H9 (cell line): ENCODE measurements around the gene LILRA5. TPM values are rescaled to one million over a fixed set of nuclear protein-coding genes. Genes with fewer than 3 reads are reported as not detected.

Source experiments
- DNase-seq: peaks from one replicate; pipeline ENCODE4 v3.0.0-alpha.2; 2017
- H2AFZ ChIP-seq: one replicate; pipeline ENCODE4 v1.6.1; 2013; ENCODE audit warnings: mild to moderate bottlenecking, low read length, control low read depth, moderate library complexity
- H2AK5ac ChIP-seq: 2 replicates; pipeline ENCODE4 v1.6.1; 2013; ENCODE audit warnings: low read length, control low read depth, mixed read lengths; ENCODE audit not compliant: insufficient read length
- H2BK120ac ChIP-seq: one replicate; pipeline ENCODE4 v1.6.1; 2013; ENCODE audit warnings: low read depth, mild to moderate bottlenecking, low read length, control low read depth, inconsistent platforms; ENCODE audit not compliant: poor library complexity, severe bottlenecking
- H2BK12ac ChIP-seq: 2 replicates; pipeline ENCODE4 v1.6.1; 2013; ENCODE audit warnings: low read length, control low read depth, mixed read lengths, low read depth; ENCODE audit not compliant: insufficient read length
- H2BK15ac ChIP-seq: 2 replicates; pipeline ENCODE4 v1.6.1; 2013; ENCODE audit warnings: low read depth, low read length, control low read depth
- H2BK20ac ChIP-seq: one replicate; pipeline ENCODE4 v1.6.1; 2013; ENCODE audit warnings: low read depth, mild to moderate bottlenecking, low read length, control low read depth, inconsistent platforms; ENCODE audit not compliant: poor library complexity, severe bottlenecking
- H2BK5ac ChIP-seq: 2 replicates; pipeline ENCODE4 v1.6.1; 2013; ENCODE audit warnings: low read length, control low read depth, mixed read lengths; ENCODE audit not compliant: insufficient read length
- H3K14ac ChIP-seq: 2 replicates; pipeline ENCODE4 v1.6.1; 2013; ENCODE audit warnings: low read length, control low read depth; ENCODE audit not compliant: insufficient read depth
- H3K18ac ChIP-seq: 2 replicates; pipeline ENCODE4 v1.6.1; 2013; ENCODE audit warnings: low read depth, mild to moderate bottlenecking, mixed read lengths, low read length, control low read depth; ENCODE audit not compliant: insufficient read length
- H3K23ac ChIP-seq: 2 replicates; pipeline ENCODE4 v1.6.1; 2013; ENCODE audit warnings: low read length, control low read depth, mixed read lengths, low read depth; ENCODE audit not compliant: insufficient read length
- H3K23me2 ChIP-seq: 2 replicates; pipeline ENCODE4 v1.6.1; 2013; ENCODE audit warnings: low read depth, mild to moderate bottlenecking, mixed read lengths, low read length, control low read depth; ENCODE audit not compliant: insufficient read length, poor library complexity, severe bottlenecking
- H3K27ac ChIP-seq: 2 replicates; pipeline ENCODE4 v1.5.1; 2013; ENCODE audit warnings: low read length, control low read depth, mixed read lengths, low read depth; ENCODE audit not compliant: insufficient read length
- H3K27me3 ChIP-seq: 2 replicates; pipeline ENCODE4 v1.6.1; 2013; ENCODE audit warnings: low read length, control low read depth, inconsistent platforms; ENCODE audit not compliant: insufficient read depth
- H3K4ac ChIP-seq: 2 replicates; pipeline ENCODE4 v1.6.1; 2013; ENCODE audit warnings: low read depth, mild to moderate bottlenecking, control low read depth, inconsistent platforms, low read length, moderate library complexity
- H3K4me1 ChIP-seq: 2 replicates; pipeline ENCODE4 v1.6.1; 2013; ENCODE audit warnings: low read length, control low read depth, inconsistent platforms; ENCODE audit not compliant: insufficient read depth
- H3K4me2 ChIP-seq: 2 replicates; pipeline ENCODE4 v1.6.1; 2013; ENCODE audit warnings: low read length, control low read depth, mixed read lengths; ENCODE audit not compliant: insufficient read length, insufficient read depth
- H3K56ac ChIP-seq: 2 replicates; pipeline ENCODE4 v1.6.1; 2013; ENCODE audit warnings: low read depth, mild to moderate bottlenecking, mixed read lengths, low read length, control low read depth; ENCODE audit not compliant: insufficient read length
- H3K79me1 ChIP-seq: 2 replicates; pipeline ENCODE4 v1.6.1; 2013; ENCODE audit warnings: low read depth, mild to moderate bottlenecking, moderate library complexity, low read length, control low read depth, inconsistent platforms; ENCODE audit not compliant: insufficient read depth, poor library complexity, severe bottlenecking
- H3K79me2 ChIP-seq: 2 replicates; pipeline ENCODE4 v1.6.1; 2013; ENCODE audit warnings: low read length, control low read depth, inconsistent platforms; ENCODE audit not compliant: insufficient read depth
- H3K9ac ChIP-seq: 2 replicates; pipeline ENCODE4 v1.6.1; 2013; ENCODE audit warnings: low read length, control low read depth, mixed read lengths; ENCODE audit not compliant: insufficient read length; ENCODE audit errors: extremely low read depth
- H3K9me3 ChIP-seq: one replicate; pipeline ENCODE4 v1.6.1; 2013; ENCODE audit warnings: low read depth, low read length, inconsistent platforms; ENCODE audit not compliant: control insufficient read depth
- H3T11ph ChIP-seq: one replicate; pipeline ENCODE4 v1.6.1; 2013; ENCODE audit warnings: mild to moderate bottlenecking, low read length, control low read depth, inconsistent platforms
- H4K20me1 ChIP-seq: one replicate; pipeline ENCODE4 v1.6.1; 2013; ENCODE audit not compliant: control insufficient read depth, insufficient read length, insufficient read depth
- H4K5ac ChIP-seq: 2 replicates; pipeline ENCODE4 v1.6.1; 2013; ENCODE audit warnings: low read depth, mild to moderate bottlenecking, mixed read lengths, low read length, control low read depth; ENCODE audit not compliant: insufficient read length
- H4K8ac ChIP-seq: replicated peaks from 2 replicates; pipeline ENCODE4 v1.6.1; 2013; ENCODE audit warnings: low read length, control low read depth, mixed read lengths, low read depth; ENCODE audit not compliant: insufficient read length
- H4K91ac ChIP-seq: 2 replicates; pipeline ENCODE4 v1.6.1; 2013; ENCODE audit warnings: low read depth, mild to moderate bottlenecking, moderate library complexity, mixed read lengths, low read length, control low read depth; ENCODE audit not compliant: insufficient read length
- H3K27ac Mint-ChIP-seq, 3 experiments: 2 replicates in 2 of 3; 3 replicates in 1 of 3; pipeline ENCODE4 v1.8.0; 2020 to 2021; ENCODE audit warnings: mixed read lengths in 3 of 3, mild to moderate bottlenecking in 1 of 3, moderate library complexity in 1 of 3
- H3K27me3 Mint-ChIP-seq: 2 replicates; pipeline ENCODE4 v1.8.0; 2021; ENCODE audit warnings: low read depth, mild to moderate bottlenecking, moderate library complexity, mixed read lengths
- H3K36me3 Mint-ChIP-seq, 3 experiments: 2 replicates in 2 of 3; 3 replicates in 1 of 3; pipeline ENCODE4 v1.8.0; 2020 to 2021; ENCODE audit warnings: low read depth in 3 of 3, mixed read lengths in 3 of 3; ENCODE audit not compliant: insufficient read depth in 1 of 3
- H3K4me1 Mint-ChIP-seq, 2 experiments: 2 replicates each; pipeline ENCODE4 v1.8.0; 2020; ENCODE audit warnings: mixed read lengths in 2 of 2
- H3K4me3 Mint-ChIP-seq, 2 experiments: 2 replicates in 1 of 2; 3 replicates in 1 of 2; pipeline ENCODE4 v1.8.0; 2020 to 2021; ENCODE audit warnings: mild to moderate bottlenecking in 2 of 2, mixed read lengths in 2 of 2, moderate library complexity in 1 of 2
- H3K9me3 Mint-ChIP-seq, 2 experiments: 2 replicates in 1 of 2; 3 replicates in 1 of 2; pipeline ENCODE4 v1.8.0; 2020; ENCODE audit warnings: mild to moderate bottlenecking in 2 of 2, mixed read lengths in 2 of 2, moderate library complexity in 1 of 2
- CTCF ChIP-seq: fragments of 200-600 bp; sonication (generic); conservative IDR thresholded peaks from 3 replicates; pipeline ENCODE4 v1.8.0; 2021; ENCODE audit warnings: antibody characterized with exemption, mild to moderate bottlenecking
- WGBS: extraction: QIAGEN DNeasy Blood & Tissue Kit; methylation state at CpG from one replicate; pipeline ENCODE4 v1.1.7; 2013; ENCODE audit warnings: missing lambda C conversion rate, low lambda C conversion rate, mixed read lengths; ENCODE audit not compliant: insufficient read length; ENCODE audit errors: extremely low coverage; 5-methylcytosine and 5-hydroxymethylcytosine counted together
- total RNA-seq: library from RNA; stranded (reverse); gene quantifications from 2 replicates; pipeline ENCODE4 v1.2.1, GENCODE V29; 2021

Gene LILRA5
- total RNA-seq, 1 experiment from 2014 or later: not detected

- Histone ChIP-seq H3K56ac (no peak overlapping the region), H2BK20ac (no peak overlapping the region), H3K79me2 (no peaks in the 10 kb centered on the region)
Measured at GRCh38 chr19:54356444-54357056, 43.6 kb upstream of the LILRA5 start.

More at GRCh38 chr19:54356444-54357056, 43.6 kb upstream of the LILRA5 start:
- no peak overlapping the region for H3T11ph ChIP-seq
- H3K4me2 ChIP-seq: no peak overlapping the region
- no peaks in the 10 kb centered on the region for H3K79me1 ChIP-seq
- H3K9me3 ChIP-seq: no peaks in the 10 kb centered on the region
- no peak overlapping the region for H4K8ac ChIP-seq
- Mint-ChIP-seq H3K27ac (peak overlapping the region in 1 of 3 experiments; percentile 88; a peak in 1 of 7 replicates), H3K4me1 (peaks cover 3 to 9% of the 10 kb centered on the region in 2 experiments; a peak in 2 of 4 replicates), H3K4me3 (no peak overlapping the region), H3K27me3 (peaks cover 20% of the 10 kb centered on the region), H3K36me3 (no peaks in the 10 kb centered on the region), H3K9me3 (peaks cover 0 to 36% of the 10 kb centered on the region in 2 experiments; a peak in 2 of 5 replicates)
- no peak overlapping the region for H2AFZ ChIP-seq
- H2BK12ac ChIP-seq: no peak overlapping the region
- no peak overlapping the region for H2BK120ac ChIP-seq
- no peaks in the 10 kb centered on the region for H4K20me1 ChIP-seq
- H2AK5ac ChIP-seq: no peak overlapping the region
- no peak overlapping the region for H3K27ac ChIP-seq
- no CpG with 5 or more reads among the region's 12 CpGs for WGBS
- no peak overlapping the region for H3K23ac ChIP-seq
- no peak for DNase-seq
- no peak overlapping the region; the same call in 1 of the 2 replicates for H3K14ac ChIP-seq
- H2BK5ac ChIP-seq: no peak overlapping the region
- no peak overlapping the region for H4K91ac ChIP-seq
- H3K27me3 ChIP-seq: no peaks in the 10 kb centered on the region
- no peak overlapping the region for H3K4ac ChIP-seq
- TF ChIP-seq CTCF: no peak
- H4K5ac ChIP-seq: no peak overlapping the region
- H3K18ac ChIP-seq: no peak overlapping the region
- H3K9ac ChIP-seq: no peak overlapping the region
- H3K4me1 ChIP-seq: no peaks in the 10 kb centered on the region
- no peaks in the 10 kb centered on the region for H3K23me2 ChIP-seq
- no peak overlapping the region for H2BK15ac ChIP-seq
